Measurements from ENCODE around the gene FKBP3. TPM values are rescaled to one million over a fixed set of nuclear protein-coding genes. Genes with fewer than 3 reads are reported as not detected.

Gene FKBP3
- total RNA-seq, 1 experiment from 2014 or later, result 61.7 TPM

- CTCF ChIA-PET, result interaction anchor here (0.6 to 0.7 kb wide), 2 partner anchors 111 to 140 kb away, joined by 3 read pairs; no protein-coding TSS in a partner anchor
- H3K36me3 Mint-ChIP-seq (ENCODE audit: insufficient read depth, unreplicated experiment), result peaks cover 38% of the 10 kb centered on the region
- POLR2A ChIA-PET, result interaction anchor here (1.6 to 4.5 kb wide), 5 partner anchors 11 to 168 kb away, joined by 4 to 22 read pairs (median 5); partner anchors contain the start of genes KLHL28 and TOGARAM1
Observed at GRCh38 chr14:45128963-45129629, 5.2 kb downstream of the FKBP3 start.

GRCh38 chr14:45125754-45126153, 8.5 kb downstream of the FKBP3 start:
- no TSS peak for BruUV-seq (replicated peaks)
- H3K36me3 Mint-ChIP-seq (ENCODE audit: insufficient read depth, unreplicated experiment), result peaks cover 72% of the 10 kb centered on the region
- H3K4me1 Mint-ChIP-seq (ENCODE audit: insufficient read depth, unreplicated experiment), result no peaks in the 10 kb centered on the region
- ChIA-PET POLR2A (no interaction called here), CTCF (interaction anchor here (0.7 kb wide), 1 partner anchor 108 kb away, joined by 5 read pairs; no protein-coding TSS in a partner anchor)
- H3K4me3 Mint-ChIP-seq (ENCODE audit: unreplicated experiment), result no peak overlapping the region
- intact Hi-C loops (cut with micrococcal nuclease), result no loop called here
- TF ChIP-seq CTCF (IDR thresholded peaks at IDR 0.05; ENCODE audit: unreplicated experiment), result no peak
- no peaks in the 10 kb centered on the region for H3K9me3 Mint-ChIP-seq (ENCODE audit: unreplicated experiment)
- no peak for DNase-seq (ENCODE audit: unreplicated experiment)
- H3K27me3 Mint-ChIP-seq (ENCODE audit: insufficient read depth, unreplicated experiment), result no peaks in the 10 kb centered on the region
- peak overlapping the region; percentile 16 for H3K27ac Mint-ChIP-seq (ENCODE audit: low read depth, unreplicated experiment)

More at GRCh38 chr14:45128963-45129629, 5.2 kb downstream of the FKBP3 start:
- H3K9me3 Mint-ChIP-seq (ENCODE audit: unreplicated experiment), result no peaks in the 10 kb centered on the region
- H3K4me3 Mint-ChIP-seq (ENCODE audit: unreplicated experiment), result no peak overlapping the region
- no peaks in the 10 kb centered on the region for H3K27me3 Mint-ChIP-seq (ENCODE audit: insufficient read depth, unreplicated experiment)
- no peak for TF ChIP-seq CTCF (IDR thresholded peaks at IDR 0.05; ENCODE audit: unreplicated experiment)
- no peak for DNase-seq (ENCODE audit: unreplicated experiment)
- BruUV-seq (replicated peaks), result no TSS peak
- H3K27ac Mint-ChIP-seq (ENCODE audit: low read depth, unreplicated experiment), result no peak overlapping the region
- H3K4me1 Mint-ChIP-seq (ENCODE audit: insufficient read depth, unreplicated experiment), result no peaks in the 10 kb centered on the region
- intact Hi-C loops (cut with micrococcal nuclease), result no loop called here

GRCh38 chr14:45123271-45123670, 11.0 kb downstream of the FKBP3 start:
- no TSS peak for BruUV-seq (replicated peaks)
- Mint-ChIP-seq H3K27ac (ENCODE audit: low read depth, unreplicated experiment) (no peak overlapping the region), H3K27me3 (ENCODE audit: insufficient read depth, unreplicated experiment) (no peaks in the 10 kb centered on the region), H3K4me1 (ENCODE audit: insufficient read depth, unreplicated experiment) (no peaks in the 10 kb centered on the region), H3K36me3 (ENCODE audit: insufficient read depth, unreplicated experiment) (peaks cover 97% of the 10 kb centered on the region), H3K9me3 (ENCODE audit: unreplicated experiment) (no peaks in the 10 kb centered on the region), H3K4me3 (ENCODE audit: unreplicated experiment) (no peak overlapping the region)
- intact Hi-C loops (cut with micrococcal nuclease), result no loop called here
- CTCF ChIA-PET, result interaction anchor here (0.6 to 0.8 kb wide), 4 partner anchors 9 to 246 kb away, joined by 3 to 5 read pairs (median 3); no protein-coding TSS in a partner anchor
- POLR2A ChIA-PET, result no interaction called here
- no peak for DNase-seq (ENCODE audit: unreplicated experiment)
- TF ChIP-seq CTCF (IDR thresholded peaks at IDR 0.05; ENCODE audit: unreplicated experiment), result no peak

- Mint-ChIP-seq H3K4me3 (ENCODE audit: unreplicated experiment) (no peak overlapping the region), H3K27ac (ENCODE audit: low read depth, unreplicated experiment) (no peak overlapping the region), H3K9me3 (ENCODE audit: unreplicated experiment) (no peaks in the 10 kb centered on the region), H3K36me3 (ENCODE audit: insufficient read depth, unreplicated experiment) (peaks cover 95% of the 10 kb centered on the region), H3K4me1 (ENCODE audit: insufficient read depth, unreplicated experiment) (no peaks in the 10 kb centered on the region), H3K27me3 (ENCODE audit: insufficient read depth, unreplicated experiment) (no peaks in the 10 kb centered on the region)
- ChIA-PET POLR2A (no interaction called here), CTCF (no interaction called here)
- intact Hi-C loops (cut with micrococcal nuclease), result no loop called here
- BruUV-seq (replicated peaks), result no TSS peak
- no peak for DNase-seq (ENCODE audit: unreplicated experiment)
- no peak for TF ChIP-seq CTCF (IDR thresholded peaks at IDR 0.05; ENCODE audit: unreplicated experiment)
Observed at GRCh38 chr14:45120096-45120495, 14.2 kb downstream of the FKBP3 start.
